ENCODE measurements around the gene DDN.

GRCh38 chr12:49025463-49025862 is 26.3 kb upstream of the DDN start:
- TF ChIP-seq CTCF (optimal IDR thresholded peaks at IDR 0.05 in 1 of 3, IDR thresholded peaks at IDR 0.05 in 1 of 3, conservative IDR thresholded peaks at IDR 0.05 in 1 of 3; ENCODE audit: extremely low read depth in 1 of 3, insufficient read depth in 2 of 3, low read length in 3 of 3) = no peak
- no peak for TF ChIP-seq EZH2 (IDR thresholded peaks at IDR 0.05; ENCODE audit: low read length)

Measured in keratinocyte (primary cell).